KMS-11 (cell line): ENCODE data around the gene MAGEB4.

ENCODE experiments used
- H2AFZ ChIP-seq: fragments of 200-600 bp; sonication (generic); 2 replicates; pipeline ENCODE4 v1.6.1; 2016; ENCODE audit warnings: antibody characterized with exemption, mixed run types, low read depth
- H3K27ac ChIP-seq: fragments of 200-600 bp; sonication (generic); 2 replicates; pipeline ENCODE4 v1.6.1; 2016; ENCODE audit warnings: mild to moderate bottlenecking, mixed run types
- H3K27me3 ChIP-seq: fragments of 200-600 bp; sonication (generic); 2 replicates; pipeline ENCODE4 v1.6.1; 2017; ENCODE audit warnings: mild to moderate bottlenecking, low read depth, mixed run types, moderate library complexity; ENCODE audit not compliant: insufficient read depth
- H3K36me3 ChIP-seq: fragments of 200-600 bp; sonication (generic); 2 replicates; pipeline ENCODE4 v1.6.1; 2017; ENCODE audit warnings: mild to moderate bottlenecking, mixed run types; ENCODE audit not compliant: insufficient read depth
- H3K4me1 ChIP-seq: fragments of 200-600 bp; sonication (generic); 2 replicates; pipeline ENCODE4 v1.6.1; 2016; ENCODE audit warnings: mild to moderate bottlenecking, low read depth, mixed run types; ENCODE audit not compliant: poor library complexity, severe bottlenecking
- H3K4me2 ChIP-seq: fragments of 200-600 bp; sonication (generic); 2 replicates; pipeline ENCODE4 v1.7.0; 2016; ENCODE audit warnings: mild to moderate bottlenecking, mixed run types
- H3K4me3 ChIP-seq: fragments of 200-600 bp; sonication (generic); IDR thresholded peaks from 2 replicates; pipeline ENCODE4 v1.6.1; 2017; ENCODE audit warnings: low read depth, low read length, mixed read lengths; ENCODE audit not compliant: insufficient read depth
- H3K79me2 ChIP-seq: fragments of 200-600 bp; sonication (generic); 2 replicates; pipeline ENCODE4 v1.6.1; 2016; ENCODE audit warnings: low read depth, mixed run types; ENCODE audit not compliant: insufficient read depth
- H3K9ac ChIP-seq: fragments of 200-600 bp; sonication (generic); 2 replicates; pipeline ENCODE4 v1.6.1; 2016; ENCODE audit warnings: mild to moderate bottlenecking, mixed run types
- H4K20me1 ChIP-seq: fragments of 200-600 bp; sonication (generic); 2 replicates; pipeline ENCODE4 v1.6.1; 2016; ENCODE audit warnings: mild to moderate bottlenecking, mixed run types; ENCODE audit not compliant: insufficient read depth
- TF ChIP-seq, protein P1 (sequence below): fragments of 200-600 bp; sonication (generic); conservative IDR thresholded peaks from 2 replicates; pipeline ENCODE4 v1.6.1; 2017; ENCODE audit warnings: low read depth, mild to moderate bottlenecking, antibody characterized with exemption, low read length, moderate library complexity, mixed read lengths

Gene MAGEB4

DNA sequence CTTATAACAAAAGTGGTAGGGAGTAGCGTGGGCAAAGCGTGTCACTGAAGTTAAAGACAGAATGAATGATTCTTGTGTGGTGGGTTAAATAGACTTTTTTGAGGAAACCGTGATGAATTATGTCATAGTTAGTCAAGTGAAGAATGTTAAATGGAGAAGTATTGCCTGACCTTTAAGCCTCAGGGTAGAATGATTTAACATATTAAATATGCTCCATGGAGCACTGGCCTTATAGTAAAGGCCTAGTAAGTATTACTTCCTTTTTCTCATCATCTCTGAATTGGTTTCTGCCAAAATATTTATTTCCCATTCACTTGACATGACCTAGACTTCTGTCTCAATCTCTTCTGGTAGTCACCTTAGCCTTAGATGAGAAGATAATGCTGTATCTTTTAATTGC, 28.8 kb downstream of the MAGEB4 start:
- Histone ChIP-seq H3K27me3 (no peaks in the 10 kb centered on the region), H3K4me3 (no peak overlapping the region), H3K4me1 (no peaks in the 10 kb centered on the region), H3K4me2 (no peak overlapping the region), H4K20me1 (no peaks in the 10 kb centered on the region), H3K79me2 (no peaks in the 10 kb centered on the region), H2AFZ (no peak overlapping the region), H3K27ac (no peak overlapping the region), H3K9ac (no peak overlapping the region), H3K36me3 (no peaks in the 10 kb centered on the region)
- TF ChIP-seq, protein P1, sequence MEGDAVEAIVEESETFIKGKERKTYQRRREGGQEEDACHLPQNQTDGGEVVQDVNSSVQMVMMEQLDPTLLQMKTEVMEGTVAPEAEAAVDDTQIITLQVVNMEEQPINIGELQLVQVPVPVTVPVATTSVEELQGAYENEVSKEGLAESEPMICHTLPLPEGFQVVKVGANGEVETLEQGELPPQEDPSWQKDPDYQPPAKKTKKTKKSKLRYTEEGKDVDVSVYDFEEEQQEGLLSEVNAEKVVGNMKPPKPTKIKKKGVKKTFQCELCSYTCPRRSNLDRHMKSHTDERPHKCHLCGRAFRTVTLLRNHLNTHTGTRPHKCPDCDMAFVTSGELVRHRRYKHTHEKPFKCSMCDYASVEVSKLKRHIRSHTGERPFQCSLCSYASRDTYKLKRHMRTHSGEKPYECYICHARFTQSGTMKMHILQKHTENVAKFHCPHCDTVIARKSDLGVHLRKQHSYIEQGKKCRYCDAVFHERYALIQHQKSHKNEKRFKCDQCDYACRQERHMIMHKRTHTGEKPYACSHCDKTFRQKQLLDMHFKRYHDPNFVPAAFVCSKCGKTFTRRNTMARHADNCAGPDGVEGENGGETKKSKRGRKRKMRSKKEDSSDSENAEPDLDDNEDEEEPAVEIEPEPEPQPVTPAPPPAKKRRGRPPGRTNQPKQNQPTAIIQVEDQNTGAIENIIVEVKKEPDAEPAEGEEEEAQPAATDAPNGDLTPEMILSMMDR = no peak

DNA sequence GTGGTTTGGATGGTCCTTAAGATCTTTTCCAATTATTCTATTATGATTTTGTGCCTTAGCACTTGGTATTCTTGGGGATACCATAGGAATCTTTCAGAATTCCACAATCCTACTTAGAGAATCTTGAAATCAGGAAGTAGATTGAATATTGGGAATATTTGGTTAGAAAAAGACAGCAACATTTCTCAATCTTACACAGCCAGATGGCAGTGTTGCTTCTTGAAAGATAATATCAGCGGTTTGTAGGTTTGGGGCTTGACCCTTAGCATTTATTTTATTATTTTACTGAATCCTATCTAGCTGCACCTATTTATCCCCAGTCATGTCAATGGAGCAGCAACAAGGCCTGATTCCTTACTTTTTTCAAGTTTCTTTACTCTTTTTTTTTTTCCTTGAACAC, 33.7 kb downstream of the MAGEB4 start:
- no peaks in the 10 kb centered on the region for H4K20me1 ChIP-seq
- no peak overlapping the region for H3K9ac ChIP-seq
- H2AFZ ChIP-seq = no peak overlapping the region
- H3K36me3 ChIP-seq = no peaks in the 10 kb centered on the region
- no peaks in the 10 kb centered on the region for H3K4me1 ChIP-seq
- no peak overlapping the region for H3K4me2 ChIP-seq
- H3K27ac ChIP-seq = no peak overlapping the region
- TF ChIP-seq, protein P1 = no peak
- H3K79me2 ChIP-seq = no peaks in the 10 kb centered on the region
- H3K4me3 ChIP-seq = no peak overlapping the region
- no peaks in the 10 kb centered on the region for H3K27me3 ChIP-seq

DNA sequence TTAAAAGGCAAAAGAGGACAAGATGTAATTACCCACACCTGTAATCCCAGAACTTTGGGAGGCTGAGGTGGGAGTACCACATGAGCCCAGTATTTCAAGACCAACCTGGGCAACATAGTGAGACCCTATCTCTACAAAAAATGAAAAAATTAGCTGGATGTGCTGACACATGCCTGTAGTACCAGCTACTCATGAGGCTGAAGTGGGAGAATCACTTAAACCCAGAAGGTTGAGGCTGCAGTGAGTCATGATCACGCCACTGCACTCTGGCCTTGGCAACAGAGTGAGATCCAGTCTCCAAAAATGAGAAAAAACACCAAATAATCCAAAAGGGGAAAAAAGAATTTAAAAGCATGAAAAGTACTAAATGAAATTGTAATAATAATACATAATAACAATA, 36.6 kb downstream of the MAGEB4 start:
- H3K36me3 ChIP-seq = no peaks in the 10 kb centered on the region
- TF ChIP-seq, protein P1 = no peak
- no peaks in the 10 kb centered on the region for H4K20me1 ChIP-seq
- H3K79me2 ChIP-seq = no peaks in the 10 kb centered on the region
- H3K4me2 ChIP-seq = no peak overlapping the region
- no peaks in the 10 kb centered on the region for H3K4me1 ChIP-seq
- H3K4me3 ChIP-seq = no peak overlapping the region
- H2AFZ ChIP-seq = no peak overlapping the region
- no peak overlapping the region for H3K9ac ChIP-seq
- no peak overlapping the region for H3K27ac ChIP-seq
- H3K27me3 ChIP-seq = no peaks in the 10 kb centered on the region

DNA sequence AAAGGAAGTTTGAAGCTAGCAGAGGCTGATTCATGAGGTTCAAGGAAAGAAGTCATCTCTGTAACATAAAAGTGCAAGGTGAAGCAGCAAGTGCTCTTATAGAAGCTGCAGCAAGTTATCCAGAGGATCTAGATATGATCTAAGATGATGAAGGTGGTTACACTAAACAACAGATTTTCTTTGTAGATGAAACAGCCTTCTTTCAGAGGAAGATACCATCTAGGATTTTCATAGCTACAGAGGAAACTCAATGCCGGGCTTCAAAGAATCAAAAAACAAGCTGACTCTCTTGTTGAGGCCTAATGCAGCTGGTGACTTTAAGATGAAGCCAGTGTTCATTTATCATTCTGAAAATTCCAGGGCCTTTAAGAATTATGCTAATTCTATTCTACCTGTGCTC, 38.6 kb downstream of the MAGEB4 start:
- H3K9ac ChIP-seq = no peak overlapping the region
- no peak overlapping the region for H3K27ac ChIP-seq
- no peaks in the 10 kb centered on the region for H4K20me1 ChIP-seq
- H3K4me3 ChIP-seq = no peak overlapping the region
- no peak overlapping the region for H3K4me2 ChIP-seq
- TF ChIP-seq, protein P1 = no peak
- H3K36me3 ChIP-seq = no peaks in the 10 kb centered on the region
- H2AFZ ChIP-seq = no peak overlapping the region
- H3K27me3 ChIP-seq = no peaks in the 10 kb centered on the region
- no peaks in the 10 kb centered on the region for H3K79me2 ChIP-seq
- H3K4me1 ChIP-seq = no peaks in the 10 kb centered on the region

DNA sequence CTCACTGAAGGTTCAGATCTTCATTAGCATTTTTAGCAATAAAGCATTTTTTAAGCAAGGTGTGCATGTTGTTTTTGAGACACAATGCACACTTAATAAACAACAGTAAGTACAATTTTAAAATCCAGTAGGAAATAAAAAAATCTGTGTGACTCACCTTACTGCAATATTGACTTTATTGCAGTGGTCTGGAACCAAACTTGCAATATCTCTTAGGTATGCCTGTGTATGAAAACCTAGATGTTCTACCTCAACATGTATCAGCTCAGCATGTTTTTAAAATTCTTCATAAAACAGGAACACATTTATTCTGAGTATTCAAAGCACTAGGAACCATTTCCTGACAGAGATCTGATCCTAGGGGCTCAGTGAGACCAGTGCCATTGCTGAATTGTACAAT, 40.7 kb downstream of the MAGEB4 start:
- H3K4me1 ChIP-seq = no peaks in the 10 kb centered on the region
- TF ChIP-seq, protein P1 = no peak
- H3K79me2 ChIP-seq = no peaks in the 10 kb centered on the region
- no peak overlapping the region for H3K4me3 ChIP-seq
- no peak overlapping the region for H3K27ac ChIP-seq
- no peaks in the 10 kb centered on the region for H3K27me3 ChIP-seq
- H3K9ac ChIP-seq = no peak overlapping the region
- no peak overlapping the region for H2AFZ ChIP-seq
- H4K20me1 ChIP-seq = no peaks in the 10 kb centered on the region
- no peak overlapping the region for H3K4me2 ChIP-seq
- H3K36me3 ChIP-seq = no peaks in the 10 kb centered on the region
